ENCODE measurements around the gene ENTPD8. TPM values are rescaled to one million over a fixed set of nuclear protein-coding genes. Genes with fewer than 3 reads are reported as not detected.
"Not testable (repeated sequence)": the region's sequence is repeated elsewhere in the genome, so short reads cannot be mapped to it uniquely, and the experiment has no call there.

Gene ENTPD8
- total RNA-seq, 1 donor from 2014 or later, result 0.34 TPM

GRCh38 chr9:137475666-137476065 lies 34.5 kb upstream of the ENTPD8 start:
- DNase-seq, result no peak

DNA sequence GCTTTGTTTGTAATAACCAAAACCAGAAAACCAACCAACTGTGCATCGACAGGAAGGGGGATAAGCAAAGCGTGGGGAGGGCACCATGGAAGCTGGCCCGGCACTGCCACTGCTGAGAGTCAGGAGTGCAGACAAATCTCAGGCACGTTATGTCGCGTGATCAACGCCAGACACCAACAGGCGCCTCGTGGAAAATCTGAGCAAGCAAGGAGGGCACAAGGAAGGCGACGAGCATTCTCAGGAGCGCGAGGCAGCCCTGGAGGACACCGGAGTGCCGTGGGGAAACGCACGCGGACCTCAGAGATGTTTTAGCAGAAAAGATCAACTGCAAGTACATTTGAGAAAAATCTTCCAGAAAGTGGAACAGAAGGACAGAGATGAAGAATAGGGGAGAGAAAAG lies 33.1 kb upstream of the ENTPD8 start:
- no peak for DNase-seq

GRCh38 chr9:137470785-137471184 lies 29.6 kb upstream of the ENTPD8 start:
- peak; percentile 54 for DNase-seq

- no peak for DNase-seq
These were observed 26.7 kb upstream of the ENTPD8 start for GRCh38 chr9:137467896-137468295.

GRCh38 chr9:137467161-137467581 lies 26.0 kb upstream of the ENTPD8 start:
- no peak for DNase-seq

- not testable (repeated sequence) for DNase-seq
These were observed 25.4 kb upstream of the ENTPD8 start for GRCh38 chr9:137466389-137467085.

GRCh38 chr9:137465720-137466388 lies 24.7 kb upstream of the ENTPD8 start:
- no peak for DNase-seq

DNA sequence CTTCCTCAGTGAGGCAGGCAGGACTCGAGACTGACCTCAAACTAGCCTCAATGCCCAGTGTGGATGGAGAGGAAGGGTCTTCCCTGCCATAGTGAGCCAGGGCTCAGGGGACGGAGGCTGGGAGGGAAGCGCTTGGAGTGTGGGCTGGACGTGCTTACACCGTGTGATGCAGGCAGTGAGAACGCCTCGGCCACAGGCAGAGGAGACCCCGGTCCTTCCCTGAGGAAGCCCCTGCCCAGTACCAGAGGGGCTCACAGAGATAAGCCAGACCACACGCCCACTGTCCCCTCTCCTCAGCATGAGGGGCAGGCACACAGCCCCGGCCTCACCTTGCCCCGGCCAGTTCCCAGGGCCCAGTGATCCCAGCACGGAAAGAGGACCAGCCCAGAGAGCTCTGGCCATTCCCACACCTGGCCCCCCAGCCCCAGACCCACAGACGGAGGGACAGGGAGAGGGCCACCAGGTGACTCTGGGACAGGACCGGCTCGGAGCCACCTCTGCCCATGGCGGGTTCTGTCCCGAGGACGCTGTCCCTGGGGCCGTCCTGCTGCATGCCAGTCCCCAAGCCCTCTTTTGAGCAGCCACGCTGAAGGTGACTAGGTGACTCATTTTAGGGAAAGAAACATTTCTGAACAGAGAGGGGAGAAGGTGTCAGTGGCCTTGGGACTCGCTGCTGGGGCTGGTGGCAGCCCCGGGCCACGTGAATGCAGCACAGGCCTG lies 24.0 kb upstream of the ENTPD8 start:
- DNase-seq, result no peak

- DNase-seq, result no peak
These were observed 23.3 kb upstream of the ENTPD8 start for GRCh38 chr9:137464291-137464999.

- DNase-seq, result no peak
These were observed 22.8 kb upstream of the ENTPD8 start for GRCh38 chr9:137463931-137464290.

GRCh38 chr9:137462986-137463930 lies 22.1 kb upstream of the ENTPD8 start:
- no peak for DNase-seq

DNA sequence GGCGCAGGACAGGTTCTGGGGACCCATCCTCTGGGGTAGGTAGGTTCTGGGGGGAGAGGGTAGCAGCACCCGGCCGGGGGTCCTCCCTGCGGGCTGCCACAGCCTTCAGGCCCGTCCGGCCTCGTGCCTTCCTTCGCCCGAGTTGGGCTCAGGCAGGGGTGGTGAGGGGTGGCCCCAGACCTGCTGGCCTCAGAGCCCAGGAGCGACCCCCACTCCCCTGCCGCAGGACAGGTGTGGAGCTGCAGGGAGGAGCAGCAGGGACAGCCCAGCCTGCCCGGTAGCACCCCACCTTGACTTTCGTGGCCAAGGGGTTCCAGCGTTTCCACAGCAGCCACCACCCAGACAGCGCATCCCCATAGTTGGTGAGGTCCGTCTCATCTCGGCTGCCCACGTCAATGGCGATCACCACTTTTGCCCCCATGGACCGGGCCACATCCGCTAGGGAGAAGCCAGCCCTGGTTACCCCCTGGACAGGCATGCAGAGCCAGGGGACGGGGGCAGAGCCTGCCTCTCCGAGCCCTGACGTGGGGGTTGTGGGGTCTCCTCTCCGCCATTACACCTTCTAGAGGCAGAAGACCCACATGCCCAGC lies 21.3 kb upstream of the ENTPD8 start:
- DNase-seq, result no peak

GRCh38 chr9:137461663-137462395 lies 20.7 kb upstream of the ENTPD8 start:
- peak; percentile 45 for DNase-seq

DNA sequence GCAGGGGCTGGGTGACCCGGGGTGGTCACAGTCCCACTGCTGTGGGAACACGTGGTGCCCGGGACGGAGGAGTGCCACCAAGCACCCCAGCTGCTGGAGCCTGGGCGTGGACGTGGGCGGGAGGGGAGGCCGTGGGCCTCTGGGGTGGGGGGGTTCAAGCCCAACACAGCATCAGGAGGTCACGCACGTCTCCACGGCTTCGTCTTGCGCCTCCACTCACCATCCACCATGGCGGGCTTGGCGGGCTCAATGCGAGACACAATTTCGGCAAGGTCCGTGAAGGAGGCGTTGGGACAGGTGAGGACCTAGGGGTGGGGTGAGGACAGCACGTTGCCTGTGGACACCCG lies 20.1 kb upstream of the ENTPD8 start:
- no peak for DNase-seq

DNA sequence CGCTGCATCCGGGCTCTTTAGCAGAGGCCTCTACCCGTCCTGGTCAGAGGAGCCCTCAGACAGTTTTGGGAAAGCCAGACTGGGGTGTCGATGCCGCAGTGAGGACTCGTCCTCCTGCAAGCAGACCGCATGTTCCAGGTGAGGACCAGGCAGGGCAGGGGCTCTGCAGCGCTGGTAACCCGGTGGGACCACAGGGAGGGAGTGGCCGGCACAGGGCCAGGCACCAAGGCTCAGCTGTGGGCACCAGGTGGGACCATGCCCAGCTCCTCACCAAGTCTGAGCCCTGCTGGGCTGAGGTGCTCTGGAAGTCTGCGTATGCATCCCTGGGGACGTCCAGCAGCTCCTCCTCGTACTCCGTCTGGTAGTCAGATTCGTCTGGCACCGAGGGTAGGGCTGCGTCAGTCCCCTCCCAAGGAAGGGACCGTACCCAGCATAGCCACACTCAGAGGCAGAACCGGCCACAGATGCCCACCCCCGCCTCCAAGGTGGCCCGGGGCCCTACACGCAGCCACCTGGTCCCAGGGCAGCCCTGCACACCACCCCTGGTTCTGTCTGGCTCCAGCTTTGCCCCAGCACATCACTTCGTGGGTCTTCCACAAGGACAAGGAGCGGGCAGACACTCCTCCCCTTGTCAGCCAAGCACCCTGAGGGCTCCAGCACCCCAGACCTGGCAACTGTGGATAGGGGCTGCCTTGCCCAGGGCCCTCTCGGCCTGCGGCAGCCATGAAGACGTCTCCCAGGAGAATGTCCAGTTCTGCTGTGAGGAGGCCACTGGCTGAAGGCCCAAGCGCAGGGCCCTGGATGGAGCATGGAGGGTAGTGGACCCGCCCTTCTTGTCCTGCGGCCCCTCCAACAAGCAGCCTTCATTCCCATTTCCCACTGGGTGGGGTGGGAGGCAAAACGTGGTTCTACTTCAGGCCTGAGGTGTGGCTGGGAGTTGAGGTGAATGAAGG lies 19.5 kb upstream of the ENTPD8 start:
- no peak for DNase-seq

DNA sequence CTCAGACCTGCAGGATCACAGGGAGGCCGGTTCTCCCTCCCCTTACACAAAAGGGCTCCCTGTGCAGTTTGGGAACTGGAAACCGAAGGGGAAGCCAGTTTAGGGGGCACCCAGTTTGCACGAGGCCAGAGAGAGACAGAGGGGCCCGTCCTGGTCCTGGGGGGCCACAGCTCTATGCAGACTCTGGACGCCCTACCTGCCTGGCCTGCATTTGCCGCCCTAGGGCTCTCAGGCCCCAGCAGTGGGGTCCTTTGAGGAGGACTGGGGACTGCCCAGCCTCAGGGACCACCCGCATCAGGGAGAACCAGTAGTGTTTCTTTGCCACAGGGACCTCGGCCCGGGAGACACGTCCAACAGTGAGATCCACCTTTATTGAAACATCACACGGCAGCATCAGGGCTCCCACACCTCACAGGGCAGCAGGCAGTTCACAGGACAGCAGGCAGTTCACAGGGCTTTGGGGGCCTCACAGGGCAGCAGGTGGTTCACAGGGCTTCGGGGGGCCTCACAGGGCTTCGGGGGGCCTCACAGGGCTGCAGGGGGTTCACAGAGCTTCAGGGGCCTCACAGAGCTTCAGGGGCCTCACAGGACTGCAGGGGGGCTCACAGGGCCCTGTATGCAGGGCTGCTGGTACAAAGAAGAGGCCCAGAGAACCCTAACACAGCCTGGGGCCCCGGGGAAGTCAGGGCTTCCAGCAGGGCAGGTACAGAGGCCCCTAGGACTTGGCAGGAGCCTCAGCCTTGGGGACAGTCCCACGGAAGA lies 18.6 kb upstream of the ENTPD8 start:
- DNase-seq, result no peak

GRCh38 chr9:137459152-137459600 lies 18.0 kb upstream of the ENTPD8 start, which contains the start of gene NSMF:
TSS of gene NSMF (minus strand) at chr9:137459334. CDS start at chr9:137459102, 232 bp downstream.
- DNase-seq, result peak; percentile 94

Measured in dermis blood vessel endothelial cell (primary cell).